Stromal cell of bone marrow (primary cell): ENCODE measurements around the gene LMBRD2.

ENCODE experiments used
- DNase-seq: peaks from one replicate; pipeline ENCODE4 v3.0.0-alpha.2; 2012; ENCODE audit warnings: low read depth

LMBRD2 gene

GRCh38 chr5:36108758-36109460, 42.8 kb downstream of the LMBRD2 start:
- no peak for DNase-seq

- no peak for DNase-seq
Measured at GRCh38 chr5:36105819-36106218, 45.9 kb downstream of the LMBRD2 start.

GRCh38 chr5:36099748-36100147, 51.9 kb downstream of the LMBRD2 start:
- DNase-seq, result no peak

GRCh38 chr5:36096486-36096885, 55.2 kb downstream of the LMBRD2 start:
- DNase-seq, result no peak

- peak; percentile 3 for DNase-seq
Measured at GRCh38 chr5:36089989-36090388, 61.7 kb downstream of the LMBRD2 start.

- DNase-seq, result peak; percentile 17
Measured at GRCh38 chr5:36079200-36079781, 72.4 kb downstream of the LMBRD2 start.

GRCh38 chr5:36078430-36078829, 73.3 kb downstream of the LMBRD2 start:
- DNase-seq, result no peak

GRCh38 chr5:36073595-36074216, 78.0 kb downstream of the LMBRD2 start:
- DNase-seq, result no peak

- no peak for DNase-seq
Measured at GRCh38 chr5:36070687-36071571, 80.8 kb downstream of the LMBRD2 start.

GRCh38 chr5:36068751-36069281, 82.9 kb downstream of the LMBRD2 start:
- no peak for DNase-seq

- no peak for DNase-seq
Measured at GRCh38 chr5:36066540-36067210, 85.0 kb downstream of the LMBRD2 start, which contains the start of gene UGT3A2. Gene UGT3A2, minus strand, starts transcription at chr5:36066882. Its CDS starts 93 bp downstream, at chr5:36066789.

- no peak for DNase-seq
Measured at GRCh38 chr5:36066001-36066539, 85.6 kb downstream of the LMBRD2 start.

GRCh38 chr5:36060420-36060887, 91.2 kb downstream of the LMBRD2 start:
- DNase-seq, result no peak

- no peak for DNase-seq
Measured at GRCh38 chr5:36059571-36060419, 91.9 kb downstream of the LMBRD2 start.

- no peak for DNase-seq
Measured at GRCh38 chr5:36058776-36059175, 92.9 kb downstream of the LMBRD2 start.

- DNase-seq, result no peak
Measured at GRCh38 chr5:36057386-36057785, 94.3 kb downstream of the LMBRD2 start.

- DNase-seq, result no peak
Measured at GRCh38 chr5:36056422-36056821, 95.3 kb downstream of the LMBRD2 start.

GRCh38 chr5:36055984-36056383, 95.7 kb downstream of the LMBRD2 start:
- no peak for DNase-seq

GRCh38 chr5:36054647-36055046, 97.0 kb downstream of the LMBRD2 start:
- DNase-seq, result no peak

GRCh38 chr5:36052538-36052937, 99.1 kb downstream of the LMBRD2 start:
- DNase-seq, result no peak
